Aorta (tissue), 5 donors: ENCODE results near the gene WDR5. TPM values are rescaled to one million over a fixed set of nuclear protein-coding genes. Genes with fewer than 3 reads are reported as not detected.

Source experiments
- ATAC-seq: fragments of 200-7000 bp; cut with Tn5 transposase; one replicate; pipeline ENCODE4 v1.9.1; 2022; ENCODE audit warnings: moderate library complexity; ENCODE audit not compliant: low FRiP score
- DNase-seq, 2 donors: peaks; one replicate each; pipeline ENCODE4 v3.0.0-alpha.2; 2020
- H3K27ac ChIP-seq, 2 donors: one replicate each; pipeline ENCODE4 v1.5.1; 2013; ENCODE audit warnings: low read length in 2 of 2, mild to moderate bottlenecking in 2 of 2, moderate library complexity in 2 of 2, control low read depth in 1 of 2, inconsistent platforms in 1 of 2, low read depth in 1 of 2
- H3K27me3 ChIP-seq, 2 donors: one replicate each; pipeline ENCODE4 v1.6.1; 2013; ENCODE audit warnings: control low read depth in 1 of 2, low read length in 1 of 2, mild to moderate bottlenecking in 1 of 2, moderate library complexity in 1 of 2; ENCODE audit not compliant: insufficient read depth in 2 of 2, control insufficient read depth in 1 of 2
- H3K36me3 ChIP-seq, 2 donors: one replicate each; pipeline ENCODE4 v1.6.1; 2013; ENCODE audit warnings: control low read depth in 1 of 2, low read length in 1 of 2, mild to moderate bottlenecking in 1 of 2; ENCODE audit not compliant: insufficient read depth in 2 of 2, control insufficient read depth in 1 of 2
- H3K4me1 ChIP-seq, 2 donors: one replicate each; pipeline ENCODE4 v1.6.1; 2013; ENCODE audit warnings: low read length in 2 of 2, control low read depth in 1 of 2, mild to moderate bottlenecking in 1 of 2, moderate library complexity in 1 of 2; ENCODE audit not compliant: insufficient read depth in 2 of 2, control insufficient read depth in 1 of 2
- H3K4me3 ChIP-seq, 2 donors: one replicate each; pipeline ENCODE4 v1.5.1; 2013; ENCODE audit warnings: low read length in 2 of 2, control low read depth in 1 of 2, mild to moderate bottlenecking in 1 of 2
- H3K9me3 ChIP-seq: one replicate; pipeline ENCODE4 v1.6.1; 2013; ENCODE audit warnings: mild to moderate bottlenecking, low read length; ENCODE audit not compliant: control insufficient read depth
- WGBS, 2 donors: extraction: QIAGEN DNeasy Blood & Tissue Kit; methylation state at CpG; one replicate each; pipeline ENCODE4 v1.1.7; 2013; 5-methylcytosine and 5-hydroxymethylcytosine counted together
- intact Hi-C, 2 donors: fragments of 100-400 bp; cut with DNase I; formaldehyde crosslinking; loops; one replicate each; pipeline versions ENCODE4 v1.14.2 to v1.15.0; 2022
- polyA plus RNA-seq, 2 donors: library from polyadenylated mRNA; stranded (reverse); fragments of 200-250 nt; gene quantifications; one replicate each; pipeline ENCODE4 v1.2.3, GENCODE V29; 2013
- total RNA-seq, 2 donors: library from RNA; stranded (reverse); fragmentation: NEBNext Ultra II Directional; extraction: Animal tissue kit (Norgen Biotek cat#: 25700); gene quantifications; one replicate each; pipeline ENCODE4 v1.2.1, GENCODE V29; 2021
- donor health status: healthy with polysubstance abuse.
- donor health status: Bipolar disorder and iron deficiency.
- donor health status: DM: no; HTN: no; CAD: no.
- donor health status: DM: no; HTN: no; CAD: no.
- donor health status: DM: yes; HTN: yes; CAD: no.

WDR5 gene
- total and polyA plus RNA-seq, 4 donors = 11.5 to 25.1 (median 15.2) TPM

GRCh38 chr9:134203224-134203623 is 67.3 kb downstream of the WDR5 start:
- Histone ChIP-seq H3K36me3 (no peaks in the 10 kb centered on the region), H3K27me3 (no peaks in the 10 kb centered on the region), H3K4me1 (no peaks in the 10 kb centered on the region), H3K27ac (no peak overlapping the region), H3K9me3 (peaks cover 1% of the 10 kb centered on the region), H3K4me3 (no peak overlapping the region)
- WGBS, 2 donors = 90% methylated on average over 2 of the region's 2 CpGs
- ATAC-seq = no peak
- no peak for DNase-seq
- intact Hi-C loops = no loop called here

GRCh38 chr9:134204041-134204440 is 68.2 kb downstream of the WDR5 start:
- H3K4me3 ChIP-seq = no peak overlapping the region
- ATAC-seq (no peak), DNase-seq (peak; percentile 8 to 51)
- H3K36me3 ChIP-seq = no peaks in the 10 kb centered on the region
- no peak overlapping the region for H3K27ac ChIP-seq
- intact Hi-C loops = no loop called here
- WGBS, 2 donors = 99 to 100% methylated on average over 1 of the region's 1 CpG
- H3K9me3 ChIP-seq = peaks cover 1% of the 10 kb centered on the region
- H3K4me1 ChIP-seq = no peaks in the 10 kb centered on the region
- no peaks in the 10 kb centered on the region for H3K27me3 ChIP-seq

- H3K4me1 ChIP-seq = no peaks in the 10 kb centered on the region
- no peak for ATAC-seq
- H3K27ac ChIP-seq = no peak overlapping the region
- no peak overlapping the region for H3K4me3 ChIP-seq
- WGBS, 2 donors = 78 to 81% methylated on average over 15 of the region's 15 CpGs
- intact Hi-C loops = no loop called here
- no peaks in the 10 kb centered on the region for H3K36me3 ChIP-seq
- peaks cover 1% of the 10 kb centered on the region for H3K9me3 ChIP-seq
- DNase-seq = peak; percentile 31 to 61
- no peaks in the 10 kb centered on the region for H3K27me3 ChIP-seq
These were observed 69.2 kb downstream of the WDR5 start for GRCh38 chr9:134204991-134205578.

- ATAC-seq = peak; percentile 79
- Histone ChIP-seq H3K4me3 (no peak overlapping the region), H3K27me3 (no peaks in the 10 kb centered on the region), H3K4me1 (no peaks in the 10 kb centered on the region), H3K36me3 (no peaks in the 10 kb centered on the region), H3K27ac (no peak overlapping the region), H3K9me3 (peaks cover under 1% of the 10 kb centered on the region)
- DNase-seq = peak; percentile 81 to 90
- intact Hi-C loops = no loop called here
- 41 to 45% methylated on average over 24 of the region's 24 CpGs for WGBS, 2 donors
These were observed 69.9 kb downstream of the WDR5 start for GRCh38 chr9:134205672-134206310.

GRCh38 chr9:134206311-134207300 is 70.7 kb downstream of the WDR5 start:
- intact Hi-C loops = no loop called here
- WGBS, 2 donors = 87 to 89% methylated on average over 20 of the region's 20 CpGs
- Histone ChIP-seq H3K27ac (no peak overlapping the region), H3K27me3 (no peaks in the 10 kb centered on the region), H3K4me3 (no peak overlapping the region), H3K36me3 (no peaks in the 10 kb centered on the region), H3K4me1 (no peaks in the 10 kb centered on the region), H3K9me3 (no peaks in the 10 kb centered on the region)
- DNase-seq (peak; percentile 31 to 73), ATAC-seq (no peak)

- intact Hi-C loops = loop anchor here in 1 of 2 donors (2.0 kb wide), 1 partner anchor 116 kb away; no protein-coding TSS in a partner anchor
These were observed 72.5 kb downstream of the WDR5 start for GRCh38 chr9:134208310-134208841.

GRCh38 chr9:134208981-134209725 is 73.3 kb downstream of the WDR5 start:
- no peak overlapping the region for H3K27ac ChIP-seq

More at GRCh38 chr9:134208310-134208841, 72.5 kb downstream of the WDR5 start:
- no peaks in the 10 kb centered on the region for H3K9me3 ChIP-seq
- H3K4me3 ChIP-seq = no peak overlapping the region
- H3K27me3 ChIP-seq = no peaks in the 10 kb centered on the region
- H3K36me3 ChIP-seq = no peaks in the 10 kb centered on the region
- ATAC-seq (no peak), DNase-seq (peak; percentile 86 to 92)
- H3K27ac ChIP-seq = no peak overlapping the region
- 19 to 21% methylated on average over 19 of the region's 19 CpGs for WGBS, 2 donors
- no peaks in the 10 kb centered on the region for H3K4me1 ChIP-seq

More at GRCh38 chr9:134208981-134209725, 73.3 kb downstream of the WDR5 start:
- H3K4me3 ChIP-seq = no peak overlapping the region
- H3K4me1 ChIP-seq = no peaks in the 10 kb centered on the region
- no peaks in the 10 kb centered on the region for H3K27me3 ChIP-seq
- no peaks in the 10 kb centered on the region for H3K36me3 ChIP-seq
- 94 to 95% methylated on average over 20 of the region's 20 CpGs for WGBS, 2 donors
- DNase-seq (peak; percentile 38 to 57), ATAC-seq (no peak)
- intact Hi-C loops = loop anchor here in 1 of 2 donors (2.0 kb wide), 1 partner anchor 116 kb away; no protein-coding TSS in a partner anchor
- H3K9me3 ChIP-seq = no peaks in the 10 kb centered on the region
